ENCODE data around the gene TAF9B. TPM values are rescaled to one million over a fixed set of nuclear protein-coding genes. Genes with fewer than 3 reads are reported as not detected.
"Not testable (repeated sequence)": the region's sequence is repeated elsewhere in the genome, so short reads cannot be mapped to it uniquely, and the experiment has no call there.

The TAF9B gene
- polyA plus RNA-seq, 1 of the 3 experiments (the other 2 are of a cell fraction), result 11.6 TPM

DNA sequence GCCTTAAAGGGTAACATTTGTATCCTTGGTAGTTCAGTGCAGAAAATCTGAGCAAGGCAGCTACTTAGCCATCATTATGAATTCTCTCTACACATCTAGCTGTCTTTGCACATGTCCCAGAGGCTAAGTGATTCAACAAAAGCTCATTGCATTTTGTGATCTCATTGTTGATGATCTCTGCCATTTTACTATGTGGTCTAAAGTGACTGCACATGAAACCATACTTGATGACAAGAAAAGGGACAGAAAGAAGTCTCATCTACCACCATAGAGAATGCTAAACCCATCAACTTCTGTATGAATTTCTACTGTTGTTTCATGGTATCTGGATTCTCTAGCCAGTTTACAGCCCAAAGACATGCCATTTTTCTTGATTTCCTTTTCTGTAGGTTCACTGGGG, 41.3 kb downstream of the TAF9B start:
- CTCF ChIA-PET, result no interaction called here
- Histone ChIP-seq H3K27me3 (ENCODE audit: insufficient read depth) (no peaks in the 10 kb centered on the region), H2AFZ (ENCODE audit: low read depth) (no peak overlapping the region), H3F3A (replicated peaks; ENCODE audit: insufficient read depth) (no peaks in the 10 kb centered on the region), H3K9ac (no peak overlapping the region), H3K4me1 (ENCODE audit: control insufficient read depth in 1 of 2, insufficient read depth in 2 of 2, low read depth in 1 of 2, low read length in 1 of 2) (no peaks in the 10 kb centered on the region; a peak in 1 of 4 replicates), H3K79me2 (ENCODE audit: insufficient read depth) (no peaks in the 10 kb centered on the region), H3K36me3 (replicated peaks in 1 of 2; ENCODE audit: control insufficient read depth in 1 of 2, insufficient read depth in 2 of 2, low read length in 1 of 2) (no peaks in the 10 kb centered on the region), H3K4me2 (no peak overlapping the region), H3K4me3 (ENCODE audit: low read depth in 2 of 2, low read length in 1 of 2) (no peak overlapping the region), H3K9me2 (no peaks in the 10 kb centered on the region), H3K9me3 (no peaks in the 10 kb centered on the region), H3K27ac (ENCODE audit: low read depth in 2 of 2, low read length in 1 of 2) (no peak overlapping the region), H4K20me1 (ENCODE audit: insufficient read depth) (no peaks in the 10 kb centered on the region)
- DNase-seq, result no peak
- POLR2A ChIA-PET, result no interaction called here
- TF ChIP-seq GABPA (IDR thresholded peaks at IDR 0.05; ENCODE audit: low read depth) (no peak), ELF1 (IDR thresholded peaks at IDR 0.05) (no peak), EP300 (IDR thresholded peaks at IDR 0.05; ENCODE audit: borderline replicate concordance in 1 of 2, low read depth in 1 of 2, low read length in 1 of 2) (no peak), YY1 (IDR thresholded peaks at IDR 0.05; ENCODE audit: low read depth) (no peak), SMC3 (IDR thresholded peaks at IDR 0.05; ENCODE audit: low read depth, low read length) (no peak), RXRA (IDR thresholded peaks at IDR 0.05; ENCODE audit: borderline replicate concordance, low read depth) (no peak), GATA2 (CRISPR knock-in tag; IDR thresholded peaks at IDR 0.05) (no peak), FOXM1 (IDR thresholded peaks at IDR 0.05; ENCODE audit: low read depth) (no peak), CHD2 (IDR thresholded peaks at IDR 0.05; ENCODE audit: low read length, partially characterized antibody) (no peak), FOSL2 (IDR thresholded peaks at IDR 0.05; ENCODE audit: borderline replicate concordance, low read depth) (no peak)
- TF ChIP-seq, protein P1, sequence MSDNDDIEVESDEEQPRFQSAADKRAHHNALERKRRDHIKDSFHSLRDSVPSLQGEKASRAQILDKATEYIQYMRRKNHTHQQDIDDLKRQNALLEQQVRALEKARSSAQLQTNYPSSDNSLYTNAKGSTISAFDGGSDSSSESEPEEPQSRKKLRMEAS (IDR thresholded peaks at IDR 0.05; ENCODE audit: low read depth), result no peak
- TF ChIP-seq, protein P2, sequence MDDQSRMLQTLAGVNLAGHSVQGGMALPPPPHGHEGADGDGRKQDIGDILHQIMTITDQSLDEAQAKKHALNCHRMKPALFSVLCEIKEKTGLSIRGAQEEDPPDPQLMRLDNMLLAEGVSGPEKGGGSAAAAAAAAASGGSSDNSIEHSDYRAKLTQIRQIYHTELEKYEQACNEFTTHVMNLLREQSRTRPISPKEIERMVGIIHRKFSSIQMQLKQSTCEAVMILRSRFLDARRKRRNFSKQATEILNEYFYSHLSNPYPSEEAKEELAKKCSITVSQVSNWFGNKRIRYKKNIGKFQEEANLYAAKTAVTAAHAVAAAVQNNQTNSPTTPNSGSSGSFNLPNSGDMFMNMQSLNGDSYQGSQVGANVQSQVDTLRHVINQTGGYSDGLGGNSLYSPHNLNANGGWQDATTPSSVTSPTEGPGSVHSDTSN (IDR thresholded peaks at IDR 0.05), result no peak
- TF ChIP-seq, protein P3, sequence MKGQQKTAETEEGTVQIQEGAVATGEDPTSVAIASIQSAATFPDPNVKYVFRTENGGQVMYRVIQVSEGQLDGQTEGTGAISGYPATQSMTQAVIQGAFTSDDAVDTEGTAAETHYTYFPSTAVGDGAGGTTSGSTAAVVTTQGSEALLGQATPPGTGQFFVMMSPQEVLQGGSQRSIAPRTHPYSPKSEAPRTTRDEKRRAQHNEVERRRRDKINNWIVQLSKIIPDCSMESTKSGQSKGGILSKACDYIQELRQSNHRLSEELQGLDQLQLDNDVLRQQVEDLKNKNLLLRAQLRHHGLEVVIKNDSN (IDR thresholded peaks at IDR 0.05; ENCODE audit: borderline replicate concordance, low read depth), result no peak

DNA sequence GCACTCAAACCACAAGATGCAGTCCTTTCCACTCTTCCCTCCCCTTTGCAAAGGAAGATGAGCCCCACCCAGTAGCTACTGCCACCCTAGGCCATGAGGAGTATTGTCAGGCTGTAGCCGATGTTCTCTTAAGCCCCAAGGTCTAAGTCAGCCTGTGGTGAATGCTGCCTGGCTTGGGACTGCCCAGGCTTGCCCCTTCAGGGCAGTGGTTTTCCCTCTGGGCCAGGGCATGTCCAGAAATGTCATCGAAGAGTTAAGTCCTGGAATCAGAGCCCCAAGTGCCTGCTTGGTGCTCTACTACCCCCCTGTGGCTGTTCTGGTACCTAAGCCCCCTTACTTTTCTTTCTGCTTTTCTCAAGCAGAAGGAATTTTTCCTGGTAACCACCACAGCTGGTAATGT, 47.2 kb downstream of the TAF9B start:
- Histone ChIP-seq H3K79me2 (ENCODE audit: insufficient read depth) (no peaks in the 10 kb centered on the region), H3K4me2 (no peak overlapping the region), H3F3A (replicated peaks; ENCODE audit: insufficient read depth) (no peaks in the 10 kb centered on the region), H3K27ac (ENCODE audit: low read depth in 2 of 2, low read length in 1 of 2) (no peak overlapping the region), H3K9ac (no peak overlapping the region), H3K4me1 (ENCODE audit: control insufficient read depth in 1 of 2, insufficient read depth in 2 of 2, low read depth in 1 of 2, low read length in 1 of 2) (no peaks in the 10 kb centered on the region; a peak in 1 of 4 replicates), H2AFZ (ENCODE audit: low read depth) (no peak overlapping the region), H4K20me1 (ENCODE audit: insufficient read depth) (no peaks in the 10 kb centered on the region), H3K4me3 (ENCODE audit: low read depth in 2 of 2, low read length in 1 of 2) (no peak overlapping the region), H3K36me3 (replicated peaks in 1 of 2; ENCODE audit: control insufficient read depth in 1 of 2, insufficient read depth in 2 of 2, low read length in 1 of 2) (no peaks in the 10 kb centered on the region), H3K27me3 (ENCODE audit: insufficient read depth) (no peaks in the 10 kb centered on the region), H3K9me3 (no peaks in the 10 kb centered on the region), H3K9me2 (no peaks in the 10 kb centered on the region)
- TF ChIP-seq, protein P4, sequence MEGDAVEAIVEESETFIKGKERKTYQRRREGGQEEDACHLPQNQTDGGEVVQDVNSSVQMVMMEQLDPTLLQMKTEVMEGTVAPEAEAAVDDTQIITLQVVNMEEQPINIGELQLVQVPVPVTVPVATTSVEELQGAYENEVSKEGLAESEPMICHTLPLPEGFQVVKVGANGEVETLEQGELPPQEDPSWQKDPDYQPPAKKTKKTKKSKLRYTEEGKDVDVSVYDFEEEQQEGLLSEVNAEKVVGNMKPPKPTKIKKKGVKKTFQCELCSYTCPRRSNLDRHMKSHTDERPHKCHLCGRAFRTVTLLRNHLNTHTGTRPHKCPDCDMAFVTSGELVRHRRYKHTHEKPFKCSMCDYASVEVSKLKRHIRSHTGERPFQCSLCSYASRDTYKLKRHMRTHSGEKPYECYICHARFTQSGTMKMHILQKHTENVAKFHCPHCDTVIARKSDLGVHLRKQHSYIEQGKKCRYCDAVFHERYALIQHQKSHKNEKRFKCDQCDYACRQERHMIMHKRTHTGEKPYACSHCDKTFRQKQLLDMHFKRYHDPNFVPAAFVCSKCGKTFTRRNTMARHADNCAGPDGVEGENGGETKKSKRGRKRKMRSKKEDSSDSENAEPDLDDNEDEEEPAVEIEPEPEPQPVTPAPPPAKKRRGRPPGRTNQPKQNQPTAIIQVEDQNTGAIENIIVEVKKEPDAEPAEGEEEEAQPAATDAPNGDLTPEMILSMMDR (IDR thresholded peaks at IDR 0.05), result peak; percentile 56
- TF ChIP-seq RAD21 (IDR thresholded peaks at IDR 0.05; ENCODE audit: low read length) (peak; percentile 62), RFX5 (IDR thresholded peaks at IDR 0.05; ENCODE audit: low read length) (no peak), EP300 (IDR thresholded peaks at IDR 0.05; ENCODE audit: borderline replicate concordance in 1 of 2, low read depth in 1 of 2, low read length in 1 of 2) (no peak), SMC3 (IDR thresholded peaks at IDR 0.05; ENCODE audit: low read depth, low read length) (peak; percentile 37)
- POLR2A ChIA-PET, result no interaction called here
- WGBS (ENCODE audit: low lambda C conversion rate), result 29% methylated on average over 2 of the region's 2 CpGs
- no peak for DNase-seq
- CTCF ChIA-PET, result interaction anchor here (0.6 kb wide), 1 partner anchor 63 kb away, joined by 3 read pairs; no protein-coding TSS in a partner anchor

DNA sequence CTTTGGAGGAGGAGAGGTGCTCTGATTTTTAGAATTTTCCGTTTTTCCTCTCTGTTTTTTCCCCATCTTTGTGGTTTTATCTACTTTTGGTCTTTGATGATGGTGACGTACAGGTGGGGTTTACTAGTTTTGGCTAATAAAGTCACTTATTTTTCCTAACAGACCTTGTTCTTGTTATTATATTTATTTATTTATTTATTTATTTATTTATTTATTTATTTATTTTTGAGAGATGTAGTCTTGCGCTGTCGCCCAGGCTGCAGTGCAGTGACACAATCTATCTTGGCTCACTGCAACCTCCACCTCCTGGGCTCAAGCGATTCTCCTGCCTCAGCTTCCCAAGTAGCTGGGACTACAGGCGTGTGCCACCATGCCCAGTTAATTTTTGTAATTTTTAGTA, 58.0 kb downstream of the TAF9B start:
- H3K9me2 ChIP-seq; CTCF ChIA-PET; H3K4me2 ChIP-seq; H3K27ac ChIP-seq (ENCODE audit: low read depth in 2 of 2, low read length in 1 of 2); H3K36me3 ChIP-seq (replicated peaks in 1 of 2; ENCODE audit: control insufficient read depth in 1 of 2, insufficient read depth in 2 of 2, low read length in 1 of 2); H4K20me1 ChIP-seq (ENCODE audit: insufficient read depth); DNase-seq; POLR2A ChIA-PET; H3K9me3 ChIP-seq; H2AFZ ChIP-seq (ENCODE audit: low read depth); H3K4me3 ChIP-seq (ENCODE audit: low read depth in 2 of 2, low read length in 1 of 2); H3K9ac ChIP-seq; H3K79me2 ChIP-seq (ENCODE audit: insufficient read depth); H3K27me3 ChIP-seq (ENCODE audit: insufficient read depth); H3F3A ChIP-seq (replicated peaks; ENCODE audit: insufficient read depth); H3K4me1 ChIP-seq (ENCODE audit: control insufficient read depth in 1 of 2, insufficient read depth in 2 of 2, low read depth in 1 of 2, low read length in 1 of 2): not testable (repeated sequence)
- 66% methylated on average over 6 of the region's 6 CpGs for WGBS (ENCODE audit: low lambda C conversion rate)

Data from SK-N-SH (cell line).